Uterus (tissue), 4 donors: ENCODE results near the gene UBE2E3. TPM values are rescaled to one million over a fixed set of nuclear protein-coding genes. Genes with fewer than 3 reads are reported as not detected.
"Not testable (repeated sequence)": the region's sequence is repeated elsewhere in the genome, so short reads cannot be mapped to it uniquely, and the experiment has no call there.

ENCODE experiments used
- DNase-seq, 2 donors: peaks; one replicate each; pipeline ENCODE4 v3.0.0-alpha.2; 2019 to 2020
- H3K27ac ChIP-seq, 2 donors: fragments of 200-600 bp; sonication (generic); 1 replicate in 1 of 2; 2 replicates in 1 of 2; pipeline ENCODE4 v1.5.1; 2016 to 2018
- H3K27me3 ChIP-seq, 2 donors: fragments of 200-600 bp; sonication (generic); one replicate each; pipeline ENCODE4 v1.5.1; 2018 to 2019; ENCODE audit warnings: control low read depth in 1 of 2
- H3K36me3 ChIP-seq, 2 donors: fragments of 200-600 bp; sonication (generic); one replicate each; pipeline ENCODE4 v1.5.1; 2019; ENCODE audit warnings: control low read depth in 1 of 2
- H3K4me1 ChIP-seq, 2 donors: fragments of 200-600 bp; sonication (generic); one replicate each; pipeline ENCODE4 v1.5.1; 2018 to 2019; ENCODE audit warnings: control low read depth in 1 of 2
- H3K4me3 ChIP-seq, 2 donors: fragments of 200-600 bp; sonication (generic); 1 replicate in 1 of 2; 2 replicates in 1 of 2; pipeline ENCODE4 v1.5.1; 2018 to 2019; ENCODE audit warnings: mild to moderate bottlenecking in 1 of 2
- H3K9me3 ChIP-seq, 2 donors: fragments of 200-600 bp; sonication (generic); one replicate each; pipeline ENCODE4 v1.5.1; 2019; ENCODE audit warnings: control low read depth in 1 of 2
- POLR2A ChIP-seq, 2 donors: fragments of 450-650 bp; IDR thresholded peaks; one replicate each; pipeline ENCODE4 v1.6.1; 2016; ENCODE audit warnings: antibody characterized with exemption in 2 of 2, mild to moderate bottlenecking in 1 of 2, moderate library complexity in 1 of 2
- intact Hi-C: fragments of 100-400 bp; cut with DNase I; formaldehyde crosslinking; loops from one replicate; pipeline ENCODE4 v1.15.1; 2023; ENCODE audit warnings: low total_unique reads
- total RNA-seq, 4 donors: library from RNA; depleted of rRNA in 3 of 4; stranded (reverse); fragments of >200 nt in 3 of 4; gene quantifications; one replicate each; pipeline versions ENCODE4 v1.1.0 to v1.2.4, GENCODE V29; 2014 to 2023
- TF ChIP-seq, protein P1 (sequence below), 4 experiments: fragments of 200-600 bp in 2 of 4; fragments of 450-650 bp in 2 of 4; sonication (generic) in 2 of 4; IDR thresholded peaks; one replicate each; pipeline ENCODE4 v1.5.1; 2016 to 2019; ENCODE audit warnings: antibody characterized with exemption in 4 of 4, mild to moderate bottlenecking in 2 of 4, moderate library complexity in 1 of 4
- donor health status: DM: yes; HTN: yes; CAD: no.

Gene UBE2E3
- total RNA-seq, 4 donors from 2014 or later = 29.2 to 200 (median 44.9) TPM

DNA sequence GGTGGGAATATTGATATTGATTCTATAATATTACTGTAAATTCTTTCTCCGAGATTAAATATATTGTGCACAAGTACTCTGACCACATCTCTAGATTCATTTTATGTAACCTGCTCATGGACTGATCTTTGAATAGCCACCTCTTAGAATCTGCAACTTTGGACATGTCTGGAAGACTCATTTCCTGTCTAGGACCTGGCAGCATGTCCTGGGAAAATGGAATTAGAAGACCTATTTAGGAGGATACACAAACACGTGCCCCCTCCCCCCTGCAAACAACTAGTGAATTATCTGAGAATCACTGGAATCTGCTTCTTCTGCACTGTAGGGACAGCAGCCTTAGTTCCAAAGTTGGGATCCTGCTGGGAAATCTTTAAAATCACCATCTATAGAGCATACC lies 94.1 kb downstream of the UBE2E3 start:
- H3K9me3 ChIP-seq = no peaks in the 10 kb centered on the region
- TF ChIP-seq, protein P1, sequence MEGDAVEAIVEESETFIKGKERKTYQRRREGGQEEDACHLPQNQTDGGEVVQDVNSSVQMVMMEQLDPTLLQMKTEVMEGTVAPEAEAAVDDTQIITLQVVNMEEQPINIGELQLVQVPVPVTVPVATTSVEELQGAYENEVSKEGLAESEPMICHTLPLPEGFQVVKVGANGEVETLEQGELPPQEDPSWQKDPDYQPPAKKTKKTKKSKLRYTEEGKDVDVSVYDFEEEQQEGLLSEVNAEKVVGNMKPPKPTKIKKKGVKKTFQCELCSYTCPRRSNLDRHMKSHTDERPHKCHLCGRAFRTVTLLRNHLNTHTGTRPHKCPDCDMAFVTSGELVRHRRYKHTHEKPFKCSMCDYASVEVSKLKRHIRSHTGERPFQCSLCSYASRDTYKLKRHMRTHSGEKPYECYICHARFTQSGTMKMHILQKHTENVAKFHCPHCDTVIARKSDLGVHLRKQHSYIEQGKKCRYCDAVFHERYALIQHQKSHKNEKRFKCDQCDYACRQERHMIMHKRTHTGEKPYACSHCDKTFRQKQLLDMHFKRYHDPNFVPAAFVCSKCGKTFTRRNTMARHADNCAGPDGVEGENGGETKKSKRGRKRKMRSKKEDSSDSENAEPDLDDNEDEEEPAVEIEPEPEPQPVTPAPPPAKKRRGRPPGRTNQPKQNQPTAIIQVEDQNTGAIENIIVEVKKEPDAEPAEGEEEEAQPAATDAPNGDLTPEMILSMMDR (IDR thresholded peaks at IDR 0.05) = no peak
- H3K4me3 ChIP-seq = no peak overlapping the region
- H3K27ac ChIP-seq = no peak overlapping the region
- H3K4me1 ChIP-seq = peaks cover 0 to 5% of the 10 kb centered on the region in 2 donors
- no peaks in the 10 kb centered on the region for H3K27me3 ChIP-seq
- H3K36me3 ChIP-seq = no peaks in the 10 kb centered on the region
- intact Hi-C loops = no loop called here
- no peak for DNase-seq

DNA sequence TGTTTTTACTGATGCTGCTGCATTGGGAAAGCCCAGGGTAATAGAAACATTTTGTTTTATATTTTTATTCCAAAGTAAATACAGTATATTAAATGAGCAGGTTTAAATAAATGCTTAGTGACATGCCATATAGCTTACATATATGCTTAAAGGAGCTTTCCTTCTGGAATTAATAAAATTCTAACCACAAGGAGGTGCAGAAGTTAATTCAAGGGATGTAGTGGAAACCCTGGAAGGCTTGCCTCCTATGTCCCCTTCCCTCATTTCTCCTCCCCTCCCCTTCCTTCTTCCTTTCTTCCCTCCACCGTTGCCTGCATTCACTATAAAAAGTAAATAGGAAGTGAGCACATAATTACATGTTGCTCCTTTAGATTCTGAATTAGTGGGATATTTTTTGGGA lies 96.3 kb downstream of the UBE2E3 start:
- Histone ChIP-seq H3K4me1 (peaks cover 0 to 5% of the 10 kb centered on the region in 2 donors), H3K27me3 (no peaks in the 10 kb centered on the region), H3K36me3 (no peaks in the 10 kb centered on the region), H3K4me3 (no peak overlapping the region), H3K27ac (no peak overlapping the region), H3K9me3 (no peaks in the 10 kb centered on the region)
- no peak for DNase-seq
- intact Hi-C loops = no loop called here
- TF ChIP-seq, protein P1 (IDR thresholded peaks at IDR 0.05) = no peak
- TF ChIP-seq POLR2A (IDR thresholded peaks at IDR 0.05) = no peak

DNA sequence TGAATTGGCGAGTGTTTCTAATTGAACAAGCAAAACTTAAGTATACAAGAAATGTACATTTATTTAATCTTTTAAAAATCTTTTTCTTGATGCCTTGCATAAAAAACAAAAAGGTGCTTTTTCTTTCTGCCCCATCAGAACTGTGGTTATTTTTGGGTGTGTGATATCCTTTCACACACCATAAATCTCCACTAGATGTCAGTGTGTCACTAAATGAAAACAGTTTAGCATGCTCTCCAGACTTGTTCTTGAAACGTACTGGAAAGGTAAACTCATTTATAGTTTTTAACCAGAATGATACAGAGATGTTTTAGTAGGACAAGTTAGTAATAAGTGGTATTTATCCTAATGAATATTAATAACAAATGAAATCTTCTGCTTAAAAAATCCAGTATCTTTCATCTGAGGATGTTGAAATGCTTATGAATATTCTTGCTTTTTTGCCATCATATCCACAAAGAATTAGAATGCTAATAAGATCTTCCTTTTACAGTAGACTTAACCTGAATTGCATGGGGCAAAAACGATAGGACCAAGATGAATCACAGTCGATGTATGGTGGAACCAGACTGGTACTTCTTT lies 96.8 kb downstream of the UBE2E3 start:
- Histone ChIP-seq H3K27ac (no peak overlapping the region), H3K9me3 (no peaks in the 10 kb centered on the region), H3K4me1 (peaks cover 0 to 5% of the 10 kb centered on the region in 2 donors), H3K27me3 (no peaks in the 10 kb centered on the region), H3K4me3 (no peak overlapping the region), H3K36me3 (no peaks in the 10 kb centered on the region)
- TF ChIP-seq, protein P1 (IDR thresholded peaks at IDR 0.05) = peak; percentile 34 to 59 (median 37)
- no peak for TF ChIP-seq POLR2A (IDR thresholded peaks at IDR 0.05)
- DNase-seq = no peak
- intact Hi-C loops = no loop called here

DNA sequence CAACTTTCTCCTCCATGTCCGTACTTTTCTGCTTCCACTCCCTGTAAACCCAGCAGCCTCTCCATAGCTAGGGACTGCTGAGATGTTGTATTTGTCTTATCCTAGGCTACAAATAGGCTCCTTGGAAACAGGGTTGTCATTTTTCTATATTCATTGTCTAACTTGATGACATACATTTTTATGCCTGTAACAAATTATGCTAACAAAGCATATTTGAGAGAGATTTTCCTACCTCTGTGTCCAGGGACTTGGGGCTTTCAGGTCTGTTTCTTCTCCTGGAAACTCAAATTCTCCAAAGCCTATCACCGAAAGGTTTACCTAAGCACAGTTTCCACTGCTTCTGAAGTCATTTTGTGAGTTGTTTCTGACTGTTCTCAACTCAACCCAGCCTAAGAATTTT lies 102.7 kb downstream of the UBE2E3 start:
- Histone ChIP-seq H3K36me3 (no peaks in the 10 kb centered on the region), H3K4me3 (no peak overlapping the region), H3K27me3 (no peaks in the 10 kb centered on the region), H3K4me1 (no peaks in the 10 kb centered on the region), H3K9me3 (no peaks in the 10 kb centered on the region), H3K27ac (no peak overlapping the region)
- intact Hi-C loops = no loop called here
- no peak for DNase-seq
- no peak for TF ChIP-seq POLR2A (IDR thresholded peaks at IDR 0.05)
- TF ChIP-seq, protein P1 (IDR thresholded peaks at IDR 0.05) = no peak

DNA sequence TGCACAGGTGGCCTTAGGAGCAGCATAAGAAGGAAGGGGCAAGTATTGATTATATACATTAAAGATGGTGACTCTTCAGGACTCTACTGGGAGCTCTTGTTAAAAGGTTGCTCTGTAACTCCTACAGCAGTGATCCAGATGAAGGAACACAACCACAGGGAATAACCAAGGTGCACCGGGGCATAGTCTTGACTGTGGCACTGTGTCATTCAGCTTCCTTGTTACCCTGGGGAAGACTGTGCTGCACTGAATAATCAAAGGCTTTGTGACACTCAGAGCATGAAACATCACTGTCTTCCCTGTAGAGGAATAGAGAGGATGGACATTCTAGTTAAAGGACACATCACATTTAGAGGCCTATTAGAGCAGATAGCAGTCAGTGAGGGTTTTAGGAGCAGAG lies 105.3 kb downstream of the UBE2E3 start:
- TF ChIP-seq POLR2A (IDR thresholded peaks at IDR 0.05) = no peak
- TF ChIP-seq, protein P1 (IDR thresholded peaks at IDR 0.05) = no peak
- Histone ChIP-seq H3K27me3 (no peaks in the 10 kb centered on the region), H3K4me1 (no peaks in the 10 kb centered on the region), H3K4me3 (no peak overlapping the region), H3K36me3 (no peaks in the 10 kb centered on the region), H3K9me3 (no peaks in the 10 kb centered on the region), H3K27ac (no peak overlapping the region)
- intact Hi-C loops = no loop called here
- no peak for DNase-seq

DNA sequence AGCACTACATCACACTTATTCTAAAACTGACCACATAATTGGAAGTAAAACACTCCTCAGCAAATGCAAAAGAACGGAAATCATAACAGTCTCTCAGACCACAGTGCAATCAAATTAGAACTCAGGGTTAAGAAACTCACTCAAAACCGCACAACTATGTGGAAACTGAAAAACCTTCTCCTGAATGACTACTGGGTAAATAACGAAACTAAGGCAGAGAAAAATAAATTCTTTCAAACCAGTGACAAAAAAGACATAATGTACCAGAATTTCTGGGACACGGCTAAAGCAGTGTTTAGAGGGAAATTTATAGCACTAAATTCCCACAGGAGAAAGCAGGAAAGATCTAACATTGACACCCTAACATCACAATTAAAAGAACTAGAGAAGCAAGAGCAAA lies 111.5 kb downstream of the UBE2E3 start:
- H3K4me1 ChIP-seq, H3K9me3 ChIP-seq, intact Hi-C loops, H3K4me3 ChIP-seq, H3K36me3 ChIP-seq, H3K27ac ChIP-seq, DNase-seq, H3K27me3 ChIP-seq: not testable (repeated sequence)
